ENCODE measurements around the gene MAP4. TPM values are rescaled to one million over a fixed set of nuclear protein-coding genes. Genes with fewer than 3 reads are reported as not detected.

MAP4 gene
- total and polyA plus RNA-seq, 2 donors (not counting 1 experiment from before 2014, with no cell fraction given) = 39.2 to 132 TPM

GRCh38 chr3:47854720-47855455 lies 161.3 kb downstream of the MAP4 start:
- CTCF ChIA-PET = no interaction called here

More at GRCh38 chr3:47854720-47855455, 161.3 kb downstream of the MAP4 start:
- H3K79me2 ChIP-seq (ENCODE audit: control insufficient read depth, insufficient read depth, low read length) = no peaks in the 10 kb centered on the region
- WGBS (ENCODE audit: insufficient coverage) = 96% methylated on average over 13 of the region's 14 CpGs
- no peak for DNase-seq
- peak overlapping the region; percentile 32 for H3K27ac Mint-ChIP-seq
- H3K27me3 ChIP-seq (replicated peaks in 1 of 4; ENCODE audit: control extremely low read depth in 1 of 4, control insufficient read depth in 3 of 4, insufficient read depth in 4 of 4, low read length in 3 of 4) = no peaks in the 10 kb centered on the region
- no peak overlapping the region for H3K9ac ChIP-seq (ENCODE audit: low read length)
- no peak overlapping the region for H3K4me3 Mint-ChIP-seq
- H3K4me1 Mint-ChIP-seq = peaks cover 5% of the 10 kb centered on the region
- no peak overlapping the region for H3K4me3 ChIP-seq (ENCODE audit: control extremely low read depth in 1 of 5, extremely low read depth in 1 of 5, insufficient read depth in 1 of 5, low read depth in 2 of 5, low read length in 4 of 5)
- ATAC-seq (ENCODE audit: low read depth) = no peak
- no peak for TF ChIP-seq CTCF (IDR thresholded peaks at IDR 0.05)
- TF ChIP-seq EZH2 (IDR thresholded peaks at IDR 0.05; ENCODE audit: borderline replicate concordance, insufficient read depth, low read depth, low read length, poor library complexity, severe bottlenecking) = no peak
- H3K36me3 ChIP-seq (replicated peaks in 1 of 2; ENCODE audit: control extremely low read depth in 1 of 2, control insufficient read depth in 1 of 2, extremely low read depth in 1 of 2, insufficient read depth in 2 of 2, low read length in 1 of 2) = peaks cover 4 to 44% of the 10 kb centered on the region in 2 experiments
- no peaks in the 10 kb centered on the region for H3K9me3 ChIP-seq (ENCODE audit: control extremely low read depth in 1 of 3, control insufficient read depth in 2 of 3, insufficient read depth in 1 of 3, low read length in 2 of 3)
- H3K4me1 ChIP-seq (ENCODE audit: control insufficient read depth in 2 of 2, insufficient read depth in 2 of 2, low read length in 2 of 2) = peaks cover 4 to 8% of the 10 kb centered on the region in 2 donors
- H3K9me3 Mint-ChIP-seq (ENCODE audit: insufficient read depth) = no peaks in the 10 kb centered on the region
- POLR2A ChIA-PET = no interaction called here
- intact Hi-C loops (cut with micrococcal nuclease) = no loop called here
- H2AFZ ChIP-seq (ENCODE audit: insufficient read depth, low read depth, low read length, poor library complexity, severe bottlenecking) = no peak overlapping the region
- no peak overlapping the region for H3K4me2 ChIP-seq (replicated peaks; ENCODE audit: low read depth, low read length, poor library complexity, severe bottlenecking)
- H4K20me1 ChIP-seq (ENCODE audit: control insufficient read depth, insufficient read depth, low read length, poor library complexity, severe bottlenecking) = no peaks in the 10 kb centered on the region
- H3K27me3 Mint-ChIP-seq = no peaks in the 10 kb centered on the region
- H3K27ac ChIP-seq (ENCODE audit: low read length in 2 of 2) = no peak overlapping the region
